Fibroblast of pulmonary artery (primary cell): ENCODE data around the gene ZFYVE9.
A peak's percentile ranks its signal among the peaks of the same experiment; 100 is the strongest.

Source experiments
- DNase-seq: peaks from one replicate; pipeline ENCODE4 v3.0.0-alpha.2; 2010; ENCODE audit warnings: low read depth
- H3K4me3 ChIP-seq: replicated peaks from 2 replicates; pipeline ENCODE4 v1.5.1; 2011; ENCODE audit warnings: low read depth, mild to moderate bottlenecking, control low read depth, low read length, moderate library complexity
- CTCF ChIP-seq: IDR thresholded peaks from 2 replicates; pipeline ENCODE4 v1.5.1; 2011; ENCODE audit warnings: mild to moderate bottlenecking, control low read depth, low read length, inconsistent platforms; ENCODE audit errors: missing control alignments

ZFYVE9 gene

GRCh38 chr1:52237430-52237829 lies 95.5 kb downstream of the ZFYVE9 start:
- DNase-seq = peak; percentile 39
- TF ChIP-seq CTCF = no peak

GRCh38 chr1:52238474-52238873 lies 96.6 kb downstream of the ZFYVE9 start:
- H3K4me3 ChIP-seq = no peak overlapping the region
- no peak for TF ChIP-seq CTCF
- peak; percentile 33 for DNase-seq

More at GRCh38 chr1:52237430-52237829, 95.5 kb downstream of the ZFYVE9 start:
- no peak overlapping the region for H3K4me3 ChIP-seq

GRCh38 chr1:52238887-52239707 lies 97.2 kb downstream of the ZFYVE9 start:
- no peak overlapping the region for H3K4me3 ChIP-seq
- no peak for TF ChIP-seq CTCF
- peak; percentile 21 for DNase-seq

- DNase-seq = no peak
- no peak overlapping the region for H3K4me3 ChIP-seq
- TF ChIP-seq CTCF = no peak
These were observed 97.8 kb downstream of the ZFYVE9 start for GRCh38 chr1:52239708-52240001.

- no peak for TF ChIP-seq CTCF
- no peak for DNase-seq
These were observed 98.8 kb downstream of the ZFYVE9 start for GRCh38 chr1:52240592-52241210.

GRCh38 chr1:52243221-52243987 lies 101.5 kb downstream of the ZFYVE9 start:
- no peak for TF ChIP-seq CTCF

More at GRCh38 chr1:52240592-52241210, 98.8 kb downstream of the ZFYVE9 start:
- H3K4me3 ChIP-seq = no peak overlapping the region

More at GRCh38 chr1:52243221-52243987, 101.5 kb downstream of the ZFYVE9 start:
- no peak overlapping the region for H3K4me3 ChIP-seq
- no peak for DNase-seq
